Omental fat pad (tissue), 4 donors: ENCODE data around the gene SDK1. TPM values are rescaled to one million over a fixed set of nuclear protein-coding genes. Genes with fewer than 3 reads are reported as not detected.

Source experiments
- ATAC-seq: fragments of 150-250 bp; one replicate; pipeline ENCODE4 v1.9.1; 2016; ENCODE audit warnings: mild to moderate bottlenecking, moderate library complexity; ENCODE audit not compliant: low FRiP score
- DNase-seq: peaks from one replicate; pipeline ENCODE4 v3.0.0-alpha.2; 2019; ENCODE audit warnings: low spot score
- CTCF ChIP-seq, 3 donors: fragments of 450-650 bp; IDR thresholded peaks; one replicate each; pipeline ENCODE4 v1.5.1; 2016 to 2017; ENCODE audit warnings: antibody characterized with exemption in 3 of 3, mild to moderate bottlenecking in 3 of 3, moderate library complexity in 2 of 3
- total RNA-seq, 4 donors: library from RNA; depleted of rRNA; stranded (reverse); fragments of >200 nt; gene quantifications; one replicate each; pipeline ENCODE4 v1.1.0, GENCODE V29; 2016

SDK1 gene
- total RNA-seq, 4 donors from 2014 or later = 2.5 to 14.7 (median 5.4) TPM

DNA sequence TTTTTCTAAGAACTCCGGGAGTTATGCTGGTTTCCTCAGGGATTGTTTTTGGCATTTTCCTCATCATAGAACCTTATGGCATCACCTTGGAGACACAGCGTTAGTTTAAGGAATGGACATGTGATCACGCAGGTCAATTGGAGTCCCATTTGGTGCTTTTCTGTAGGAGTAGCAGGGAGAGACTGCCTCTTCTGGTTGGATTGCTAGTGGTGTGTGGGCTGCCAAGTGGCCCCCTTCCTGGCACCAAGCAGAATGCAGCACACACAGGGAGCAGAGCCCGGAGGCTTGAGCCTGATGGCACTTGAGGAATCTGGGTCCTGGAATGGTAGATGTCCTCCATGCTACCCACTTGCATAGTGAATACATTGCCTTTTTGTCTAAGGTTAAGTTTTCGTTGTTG lies 57.9 kb downstream of the SDK1 start:
- no peak for ATAC-seq
- TF ChIP-seq CTCF (IDR thresholded peaks at IDR 0.05) = no peak

GRCh38 chr7:3367261-3367660 lies 66.2 kb downstream of the SDK1 start:
- DNase-seq (no peak), ATAC-seq (no peak)
- TF ChIP-seq CTCF (IDR thresholded peaks at IDR 0.05) = no peak

More for the DNA sequence above, 57.9 kb downstream of the SDK1 start:
- no peak for DNase-seq

DNA sequence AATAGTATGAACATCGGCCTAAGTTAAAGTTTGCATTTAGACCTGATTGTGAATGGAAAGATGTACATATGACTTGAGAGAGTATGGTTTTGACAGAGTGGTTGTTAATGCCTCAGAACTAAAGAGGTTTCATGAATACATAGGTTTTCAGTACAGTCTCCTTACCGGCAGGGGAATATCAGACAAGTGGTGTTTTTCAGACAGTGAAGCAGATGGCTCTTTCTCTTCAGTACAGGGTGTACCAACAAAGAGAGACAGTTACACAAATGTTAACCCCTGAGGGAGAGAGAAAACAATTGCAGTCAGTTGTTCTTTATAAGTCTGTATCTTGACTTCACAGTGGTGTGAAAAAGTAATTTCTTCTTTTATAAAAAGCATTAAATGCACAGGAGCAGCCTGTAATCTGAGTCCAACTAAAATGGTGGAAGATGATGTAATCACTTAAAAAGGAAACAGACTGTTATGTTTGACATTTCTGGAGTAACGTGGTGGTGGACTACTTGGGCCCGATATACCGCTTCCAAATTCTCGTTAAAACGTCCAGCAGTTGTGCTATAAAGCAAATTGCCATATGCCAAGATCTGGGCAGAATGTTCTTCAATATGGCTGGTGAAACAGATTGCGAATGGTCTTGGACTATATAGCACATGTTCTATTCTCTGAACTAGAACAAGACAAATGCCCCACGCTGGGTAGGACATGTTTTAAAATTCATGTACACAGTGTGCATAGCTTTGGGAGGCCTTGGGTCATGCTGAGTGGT lies 69.2 kb downstream of the SDK1 start:
- no peak for TF ChIP-seq CTCF (IDR thresholded peaks at IDR 0.05)
- ATAC-seq (no peak), DNase-seq (no peak)

GRCh38 chr7:3370921-3371320 lies 69.9 kb downstream of the SDK1 start:
- ATAC-seq = no peak

GRCh38 chr7:3371601-3372000 lies 70.5 kb downstream of the SDK1 start:
- TF ChIP-seq CTCF (IDR thresholded peaks at IDR 0.05) = no peak
- ATAC-seq (no peak), DNase-seq (no peak)

More at GRCh38 chr7:3370921-3371320, 69.9 kb downstream of the SDK1 start:
- DNase-seq = no peak
- TF ChIP-seq CTCF (IDR thresholded peaks at IDR 0.05) = no peak

DNA sequence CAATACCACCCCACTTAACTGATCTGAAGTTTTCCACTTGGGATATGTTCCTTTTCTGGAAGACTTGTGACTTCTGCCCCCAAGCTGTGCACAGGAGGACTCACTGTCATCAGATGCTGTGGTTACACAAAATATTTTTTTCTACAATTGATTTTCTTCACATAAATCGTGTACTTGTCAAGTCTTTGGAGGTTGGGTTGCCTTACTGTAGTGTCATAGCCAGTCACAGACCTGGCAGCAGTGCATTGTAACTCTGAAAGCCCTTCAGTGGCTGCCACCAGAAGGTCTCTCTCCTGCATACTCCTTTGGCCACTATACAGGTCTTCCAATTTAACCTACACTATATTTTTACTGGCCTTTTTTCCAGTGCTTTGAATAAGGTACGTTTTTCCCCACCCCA lies 73.2 kb downstream of the SDK1 start:
- ATAC-seq (no peak), DNase-seq (no peak)
- no peak for TF ChIP-seq CTCF (IDR thresholded peaks at IDR 0.05)
